HTR-8/SVneo (cell line): ENCODE data around the gene RRP15.

ENCODE experiments used
- DNase-seq: peaks from one replicate; pipeline ENCODE4 v3.0.0; 2011; ENCODE audit warnings: low spot score, mixed read lengths; ENCODE audit not compliant: insufficient read length
- FAIRE-seq: peaks from 2 replicates; lab custom pipeline; 2011; peaks lifted over from hg19 to GRCh38; lab: Jason Lieb, UNC

RRP15 gene

GRCh38 chr1:218330043-218330623 lies 45.0 kb downstream of the RRP15 start:
- FAIRE-seq (peak; percentile 40), DNase-seq (peak; percentile 57)

GRCh38 chr1:218332416-218332815 lies 47.3 kb downstream of the RRP15 start:
- DNase-seq (no peak), FAIRE-seq (no peak)

- FAIRE-seq (no peak), DNase-seq (no peak)
Observed at GRCh38 chr1:218336328-218336727, 51.2 kb downstream of the RRP15 start.

GRCh38 chr1:218339267-218339831 lies 54.3 kb downstream of the RRP15 start:
- FAIRE-seq (no peak), DNase-seq (no peak)

GRCh38 chr1:218341325-218341724 lies 56.2 kb downstream of the RRP15 start:
- FAIRE-seq (no peak), DNase-seq (no peak)

GRCh38 chr1:218342091-218342490 lies 57.0 kb downstream of the RRP15 start:
- no peak for FAIRE-seq
- no peak for DNase-seq

- DNase-seq (peak; percentile 69), FAIRE-seq (peak; percentile 92)
Observed at GRCh38 chr1:218344814-218345672, 60.0 kb downstream of the RRP15 start, which contains the start of gene TGFB2. Gene TGFB2 (plus strand): TSS chr1:218345336. CDS start chr1:218346702, 1,366 bp downstream.

GRCh38 chr1:218345673-218346390 lies 60.7 kb downstream of the RRP15 start:
- FAIRE-seq: peak; percentile 86

GRCh38 chr1:218346391-218347204 lies 61.5 kb downstream of the RRP15 start:
- FAIRE-seq (no peak), DNase-seq (no peak)

More at GRCh38 chr1:218345673-218346390, 60.7 kb downstream of the RRP15 start:
- DNase-seq: no peak

GRCh38 chr1:218347336-218347722 lies 62.2 kb downstream of the RRP15 start:
- no peak for FAIRE-seq
- no peak for DNase-seq

GRCh38 chr1:218347723-218348627 lies 62.9 kb downstream of the RRP15 start:
- no peak for FAIRE-seq
- DNase-seq: peak; percentile 38

- no peak for DNase-seq
- no peak for FAIRE-seq
Observed at GRCh38 chr1:218348628-218349071, 63.6 kb downstream of the RRP15 start.

GRCh38 chr1:218349348-218350034 lies 64.4 kb downstream of the RRP15 start:
- DNase-seq: no peak
- no peak for FAIRE-seq

- DNase-seq: no peak
- FAIRE-seq: no peak
Observed at GRCh38 chr1:218350035-218350525, 65.0 kb downstream of the RRP15 start.

- DNase-seq (no peak), FAIRE-seq (no peak)
Observed at GRCh38 chr1:218350801-218351266, 65.7 kb downstream of the RRP15 start.

- DNase-seq (peak; percentile 46), FAIRE-seq (no peak)
Observed at GRCh38 chr1:218351391-218352074, 66.4 kb downstream of the RRP15 start.

GRCh38 chr1:218352075-218352438 lies 67.0 kb downstream of the RRP15 start:
- no peak for DNase-seq
- no peak for FAIRE-seq
